Adipocyte (in vitro differentiated cells): ENCODE results near the gene MROH2B.

Source experiments
- DNase-seq: peaks from one replicate; pipeline ENCODE4 v3.0.0-alpha.2; 2015; ENCODE audit warnings: low read depth
- H3K27me3 ChIP-seq: replicated peaks from 2 replicates; pipeline ENCODE4 v1.7.0; 2013; ENCODE audit warnings: mild to moderate bottlenecking, low read length, moderate library complexity; ENCODE audit not compliant: control insufficient read depth, insufficient read depth
- H3K36me3 ChIP-seq: 2 replicates; pipeline ENCODE4 v1.7.0; 2013; ENCODE audit warnings: low read length, mild to moderate bottlenecking, moderate library complexity; ENCODE audit not compliant: control insufficient read depth, insufficient read depth, severe bottlenecking
- H3K4me1 ChIP-seq: 2 replicates; pipeline ENCODE4 v1.7.0; 2013; ENCODE audit warnings: mild to moderate bottlenecking, low read length, moderate library complexity; ENCODE audit not compliant: control insufficient read depth, insufficient read depth
- H3K4me3 ChIP-seq: 2 replicates; pipeline ENCODE4 v1.7.0; 2013; ENCODE audit warnings: mild to moderate bottlenecking, low read length, moderate library complexity
- H3K9ac ChIP-seq: 2 replicates; pipeline ENCODE4 v1.7.0; 2013; ENCODE audit warnings: mild to moderate bottlenecking, low read length, moderate library complexity
- H3K9me3 ChIP-seq: 2 replicates; pipeline ENCODE4 v1.7.0; 2013; ENCODE audit warnings: mild to moderate bottlenecking, low read length, moderate library complexity; ENCODE audit not compliant: control insufficient read depth

MROH2B gene

DNA sequence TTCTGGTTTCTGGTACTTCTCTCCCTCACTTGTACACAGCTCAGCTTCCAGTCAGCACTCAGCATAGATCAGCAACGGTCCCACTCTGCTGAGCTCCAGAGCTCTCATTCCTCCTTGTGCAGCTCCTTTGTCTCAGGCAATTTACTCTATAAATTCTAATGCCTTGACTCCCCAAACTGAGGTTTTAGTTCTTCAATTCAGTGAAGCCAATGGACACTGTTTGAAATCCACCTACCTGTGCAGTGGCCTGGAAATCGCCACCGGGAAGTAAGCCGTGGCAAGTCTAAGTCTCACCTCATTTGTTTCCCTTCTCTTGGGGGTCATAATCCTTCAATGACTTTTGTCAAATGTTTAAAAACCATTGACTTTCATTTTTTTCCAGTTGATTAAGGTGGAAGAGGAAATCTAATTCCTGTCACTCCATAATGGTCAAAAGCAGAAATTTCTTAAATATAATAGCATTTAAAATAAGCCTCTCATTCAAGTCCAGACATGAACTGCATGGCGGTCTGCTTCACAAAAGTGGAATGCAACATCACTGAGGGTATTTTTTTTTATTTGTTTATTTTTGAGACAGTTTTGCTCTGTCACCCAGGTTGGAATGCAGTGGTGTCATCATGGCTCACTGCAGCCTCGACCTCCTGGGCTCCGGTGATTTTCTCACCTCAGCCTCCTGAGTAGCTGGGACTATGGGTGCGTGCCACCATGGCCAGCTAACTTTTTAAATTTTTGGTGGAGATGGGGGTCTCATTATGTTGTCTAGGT is 82.2 kb downstream of the MROH2B start:
- Histone ChIP-seq H3K36me3 (no peaks in the 10 kb centered on the region), H3K4me3 (no peak overlapping the region), H3K27me3 (no peaks in the 10 kb centered on the region)

DNA sequence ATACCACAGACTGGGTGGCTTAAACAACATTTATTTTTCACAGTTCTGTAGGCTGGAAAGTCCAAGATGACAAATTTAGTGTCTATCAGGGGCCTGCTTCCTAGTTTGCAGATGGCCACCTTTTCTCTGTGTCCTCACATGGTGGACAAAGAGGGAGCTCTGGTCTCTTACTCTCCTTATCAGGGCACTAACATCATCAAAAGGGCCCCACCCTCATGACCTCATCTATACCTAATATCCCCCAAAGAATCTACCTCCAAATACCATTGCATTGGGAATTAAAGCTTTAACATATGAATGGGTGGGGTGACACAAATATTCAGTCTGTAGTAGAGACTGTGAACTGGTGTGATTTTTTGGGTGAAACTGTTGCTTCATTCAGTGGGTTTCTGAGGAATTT is 83.8 kb downstream of the MROH2B start:
- H3K9me3 ChIP-seq, result peaks cover 7% of the 10 kb centered on the region
- H3K9ac ChIP-seq, result no peak overlapping the region
- no peaks in the 10 kb centered on the region for H3K36me3 ChIP-seq
- DNase-seq, result no peak
- no peak overlapping the region for H3K4me3 ChIP-seq
- H3K4me1 ChIP-seq, result peaks cover 44% of the 10 kb centered on the region
- no peaks in the 10 kb centered on the region for H3K27me3 ChIP-seq

More for the DNA sequence above, 82.2 kb downstream of the MROH2B start:
- Histone ChIP-seq H3K9me3 (peaks cover 7% of the 10 kb centered on the region), H3K9ac (peak overlapping the region; percentile 54), H3K4me1 (peaks cover 44% of the 10 kb centered on the region)
- DNase-seq, result no peak

DNA sequence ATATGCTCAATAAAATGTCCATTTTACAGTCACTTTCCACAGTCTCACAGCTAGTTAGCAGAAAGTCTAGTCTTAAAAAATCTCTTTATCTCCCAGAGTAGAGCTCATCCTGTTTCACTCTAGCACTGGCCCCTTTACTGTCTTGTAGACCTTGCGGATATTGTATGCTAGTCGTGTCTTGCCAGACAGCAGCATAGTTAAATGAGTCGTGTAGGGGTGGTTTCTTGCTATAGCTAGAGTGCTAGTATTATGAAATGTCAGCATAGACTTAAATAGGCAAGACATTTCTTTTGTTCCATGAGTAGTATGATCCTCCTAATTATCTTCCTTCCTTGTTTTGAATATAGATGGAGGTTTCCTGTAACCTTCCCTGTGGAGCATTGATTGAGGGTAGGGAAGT is 84.5 kb downstream of the MROH2B start:
- peaks cover 7% of the 10 kb centered on the region for H3K9me3 ChIP-seq
- H3K4me1 ChIP-seq, result peaks cover 39% of the 10 kb centered on the region
- no peaks in the 10 kb centered on the region for H3K27me3 ChIP-seq
- H3K4me3 ChIP-seq, result no peak overlapping the region
- no peak overlapping the region for H3K9ac ChIP-seq
- no peaks in the 10 kb centered on the region for H3K36me3 ChIP-seq
- DNase-seq, result no peak

- H3K36me3 ChIP-seq, result no peaks in the 10 kb centered on the region
- DNase-seq, result no peak
- peaks cover 7% of the 10 kb centered on the region for H3K9me3 ChIP-seq
- H3K4me3 ChIP-seq, result no peak overlapping the region
- peaks cover 32% of the 10 kb centered on the region for H3K4me1 ChIP-seq
- no peaks in the 10 kb centered on the region for H3K27me3 ChIP-seq
- H3K9ac ChIP-seq, result no peak overlapping the region
Measured at GRCh38 chr5:40985501-40985900, 85.6 kb downstream of the MROH2B start.

DNA sequence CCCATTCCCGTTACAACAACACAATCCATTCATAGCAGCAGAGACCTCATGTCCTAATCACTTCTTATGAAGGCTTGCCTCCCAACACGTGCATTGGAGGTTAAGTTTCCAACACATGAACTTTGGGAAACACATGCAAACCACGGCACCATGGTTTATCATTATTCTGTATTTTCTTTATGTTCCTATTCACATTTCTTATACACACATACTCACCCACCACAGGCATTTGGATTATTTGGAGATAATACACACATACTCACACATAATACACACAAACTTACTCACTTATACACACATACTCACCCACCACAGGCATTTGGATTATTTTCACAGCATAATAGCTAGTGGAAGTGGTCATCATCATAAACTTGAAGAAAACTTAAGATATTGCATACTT is 86.3 kb downstream of the MROH2B start:
- Histone ChIP-seq H3K4me1 (peaks cover 26% of the 10 kb centered on the region), H3K36me3 (no peaks in the 10 kb centered on the region), H3K27me3 (no peaks in the 10 kb centered on the region), H3K9me3 (peaks cover 7% of the 10 kb centered on the region), H3K4me3 (no peak overlapping the region), H3K9ac (no peak overlapping the region)
- peak; percentile 29 for DNase-seq

DNA sequence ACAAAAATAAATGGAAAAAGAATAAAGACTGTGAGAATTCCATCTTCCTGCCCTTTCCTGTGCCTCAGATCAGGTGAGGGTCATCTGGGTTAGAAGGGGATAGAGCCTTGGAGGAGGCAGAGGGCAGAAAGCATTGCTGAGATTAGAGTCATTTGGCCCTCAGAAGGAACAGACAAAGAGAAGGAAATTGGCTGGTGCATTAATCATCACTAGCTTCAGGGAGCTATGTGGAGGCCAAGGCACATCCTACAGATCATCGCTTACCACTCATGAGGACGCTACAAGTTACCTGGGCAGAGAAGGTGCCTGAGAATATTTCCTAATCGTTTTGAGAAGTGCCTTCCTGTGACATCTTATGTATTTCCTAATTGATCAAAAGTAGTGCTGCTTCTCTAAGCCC is 87.4 kb downstream of the MROH2B start:
- Histone ChIP-seq H3K36me3 (no peaks in the 10 kb centered on the region), H3K27me3 (no peaks in the 10 kb centered on the region), H3K4me1 (peaks cover 18% of the 10 kb centered on the region), H3K9me3 (peaks cover 7% of the 10 kb centered on the region), H3K4me3 (no peak overlapping the region), H3K9ac (no peak overlapping the region)
- DNase-seq, result no peak

- Histone ChIP-seq H3K36me3 (no peaks in the 10 kb centered on the region), H3K27me3 (no peaks in the 10 kb centered on the region), H3K9me3 (no peaks in the 10 kb centered on the region), H3K9ac (no peak overlapping the region), H3K4me1 (peaks cover 18% of the 10 kb centered on the region), H3K4me3 (no peak overlapping the region)
- DNase-seq, result no peak
Measured at GRCh38 chr5:40981420-40981819, 89.7 kb downstream of the MROH2B start.

GRCh38 chr5:40976836-40977235 is 94.3 kb downstream of the MROH2B start:
- no peaks in the 10 kb centered on the region for H3K9me3 ChIP-seq
- no peak overlapping the region for H3K9ac ChIP-seq
- H3K4me3 ChIP-seq, result no peak overlapping the region
- no peaks in the 10 kb centered on the region for H3K36me3 ChIP-seq
- DNase-seq, result no peak
- no peaks in the 10 kb centered on the region for H3K27me3 ChIP-seq
- H3K4me1 ChIP-seq, result no peaks in the 10 kb centered on the region

DNA sequence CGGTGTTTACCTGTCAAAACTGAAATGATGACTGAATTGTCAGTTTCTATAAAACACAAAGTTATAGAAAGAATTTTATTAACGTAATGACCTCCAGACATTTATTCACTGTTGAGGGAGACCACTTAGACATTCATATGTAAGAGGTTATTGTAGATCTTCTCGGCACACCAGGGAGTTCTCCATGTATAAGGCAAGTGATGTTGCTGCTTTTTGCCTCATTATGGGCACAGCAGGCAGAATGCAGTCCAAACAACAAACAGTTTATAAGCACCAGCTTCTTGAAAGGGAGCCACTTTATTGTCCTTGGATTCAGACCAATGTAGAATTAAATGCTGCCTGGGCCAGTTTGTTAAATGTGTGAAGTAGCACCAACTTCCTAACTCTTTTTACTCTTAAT is 95.1 kb downstream of the MROH2B start:
- no peak overlapping the region for H3K4me3 ChIP-seq
- H3K9me3 ChIP-seq, result no peaks in the 10 kb centered on the region
- no peaks in the 10 kb centered on the region for H3K4me1 ChIP-seq
- no peaks in the 10 kb centered on the region for H3K27me3 ChIP-seq
- H3K9ac ChIP-seq, result no peak overlapping the region
- DNase-seq, result no peak
- H3K36me3 ChIP-seq, result no peaks in the 10 kb centered on the region

DNA sequence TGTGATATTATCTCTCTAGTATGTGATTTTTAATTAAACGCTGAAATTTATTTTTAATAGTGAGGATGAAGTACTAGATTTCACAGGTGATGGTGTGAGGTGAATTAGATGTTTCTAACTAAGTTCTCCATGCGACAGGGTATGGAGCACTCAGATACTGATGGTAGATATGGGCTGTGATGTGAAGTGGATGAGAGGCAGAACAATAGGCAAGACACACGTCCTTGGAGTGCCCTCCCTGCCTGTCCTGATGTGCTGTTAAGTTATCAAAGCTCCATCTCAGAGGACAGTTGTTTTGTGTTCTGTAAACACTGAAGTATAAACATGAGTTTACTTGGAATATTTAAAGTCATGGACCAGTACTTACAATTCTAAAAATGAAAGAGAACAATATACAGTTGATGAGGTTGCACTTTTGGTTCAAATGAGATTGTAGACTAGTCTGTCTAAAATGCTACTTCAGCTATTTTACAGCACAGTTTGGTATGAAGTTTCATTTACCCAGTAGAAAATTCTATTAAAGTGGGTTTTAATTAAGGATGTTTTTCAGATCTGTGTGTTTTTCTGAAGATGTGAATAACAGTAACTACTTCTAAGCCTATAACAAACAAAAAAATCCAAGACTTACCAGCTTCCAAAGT is 97.7 kb downstream of the MROH2B start:
- Histone ChIP-seq H3K9ac (no peak overlapping the region), H3K4me1 (no peaks in the 10 kb centered on the region), H3K4me3 (no peak overlapping the region), H3K9me3 (no peaks in the 10 kb centered on the region), H3K27me3 (no peaks in the 10 kb centered on the region), H3K36me3 (no peaks in the 10 kb centered on the region)
- no peak for DNase-seq

GRCh38 chr5:40972434-40972833 is 98.7 kb downstream of the MROH2B start:
- H3K27me3 ChIP-seq, result no peaks in the 10 kb centered on the region
- no peak overlapping the region for H3K9ac ChIP-seq
- no peaks in the 10 kb centered on the region for H3K36me3 ChIP-seq
- no peak for DNase-seq
- H3K9me3 ChIP-seq, result no peaks in the 10 kb centered on the region
- no peak overlapping the region for H3K4me3 ChIP-seq
- H3K4me1 ChIP-seq, result no peaks in the 10 kb centered on the region
